GM12878 (cell line): ENCODE data around the gene FBXO33. TPM values are rescaled to one million over a fixed set of nuclear protein-coding genes. Genes with fewer than 3 reads are reported as not detected.

Experiments
- ATF2 ChIP-seq: IDR thresholded peaks from 2 replicates; pipeline ENCODE4 v1.6.1; 2012; ENCODE audit warnings: low read length, inconsistent platforms
- CREB1 ChIP-seq: IDR thresholded peaks from 2 replicates; pipeline ENCODE4 v1.6.1; 2012; ENCODE audit warnings: low read depth, mild to moderate bottlenecking, inconsistent platforms
- CREM ChIP-seq: IDR thresholded peaks from 2 replicates; pipeline ENCODE4 v1.6.1; 2014; ENCODE audit warnings: antibody characterized with exemption, low read depth
- E2F4 ChIP-seq: IDR thresholded peaks from 2 replicates; pipeline ENCODE4 v1.6.1; 2012; ENCODE audit warnings: low read depth, low read length, improper control_type of control experiment
- EGR1 ChIP-seq, 2 experiments: IDR thresholded peaks; 1 replicate in 1 of 2; 2 replicates in 1 of 2; pipeline ENCODE4 v1.6.1; 2011 to 2012; ENCODE audit warnings: low read depth in 2 of 2, low read length in 2 of 2, borderline replicate concordance in 1 of 2, mild to moderate bottlenecking in 1 of 2, moderate library complexity in 1 of 2
- IKZF2 ChIP-seq, 2 experiments: fragments of 450-650 bp; IDR thresholded peaks; 2 replicates each; pipeline ENCODE4 v1.6.1; 2017; ENCODE audit warnings: mild to moderate bottlenecking in 2 of 2, moderate library complexity in 2 of 2
- MLLT1 ChIP-seq: fragments of 450-650 bp; IDR thresholded peaks from 2 replicates; pipeline ENCODE4 v1.6.1; 2016; ENCODE audit warnings: mild to moderate bottlenecking
- NFIC ChIP-seq: IDR thresholded peaks from 2 replicates; pipeline ENCODE4 v1.6.1; 2012; ENCODE audit warnings: low read depth, mild to moderate bottlenecking, inconsistent platforms, low read length, moderate library complexity
- NKRF ChIP-seq: fragments of 450-650 bp; conservative IDR thresholded peaks from 2 replicates; pipeline ENCODE4 v1.6.1; 2017; ENCODE audit warnings: mild to moderate bottlenecking, moderate library complexity
- PAX5 ChIP-seq: IDR thresholded peaks from 2 replicates; pipeline ENCODE4 v1.6.1; 2011; ENCODE audit warnings: low read depth, low read length, borderline replicate concordance
- POLR2AphosphoS5 ChIP-seq: IDR thresholded peaks from 2 replicates; pipeline ENCODE4 v1.6.1; 2011; ENCODE audit warnings: mild to moderate bottlenecking, low read length, inconsistent platforms
- PRDM15 ChIP-seq: fragments of 450-650 bp; formaldehyde crosslinking; IDR thresholded peaks from 2 replicates; pipeline ENCODE4 v1.4.0; 2020; ENCODE audit warnings: mild to moderate bottlenecking, moderate library complexity
- RCOR1 ChIP-seq: conservative IDR thresholded peaks from 2 replicates; pipeline ENCODE4 v1.6.1; 2012; ENCODE audit warnings: low read depth, low read length, improper control_type of control experiment
- REST ChIP-seq: IDR thresholded peaks from 2 replicates; pipeline ENCODE4 v1.6.1; 2012; ENCODE audit warnings: mild to moderate bottlenecking, low read depth, low read length
- RUNX3 ChIP-seq: IDR thresholded peaks from 2 replicates; pipeline ENCODE4 v1.6.1; 2012; ENCODE audit warnings: low read length, inconsistent platforms
- SIN3A ChIP-seq: IDR thresholded peaks from 2 replicates; pipeline ENCODE4 v1.6.1; 2012; ENCODE audit warnings: low read depth, low read length, improper control_type of control experiment
- polyA plus RNA-seq, 11 experiments: library from polyadenylated mRNA; depleted of rRNA in 4 of 11; unstranded in 6 of 11; stranded (reverse) in 5 of 11; fragments of >200 nt; fragmentation: Nextera tagmentation in 4 of 11; fragmentation: Illumina TruSeq in 1 of 11; extraction: Ambion mirVana in 4 of 11; extraction: Trizol in 1 of 11; gene quantifications; 1 replicate in 1 of 11; 2 replicates in 10 of 11; pipeline versions ENCODE4 v1.2.1 to v1.2.3, GENCODE V29; 2011 to 2016; ENCODE audit warnings: inconsistent platforms in 2 of 11, missing spikeins in 2 of 11, low read depth in 1 of 11
- total RNA-seq, 4 experiments: library from RNA; depleted of rRNA in 3 of 4; stranded (reverse); fragments of >200 nt in 3 of 4; fragmentation: Illumina TruSeq in 1 of 4; extraction: Trizol in 1 of 4; gene quantifications; 2 replicates each; pipeline versions ENCODE4 v1.2.1 to v1.2.3, GENCODE V29; 2013 to 2021

Gene FBXO33
- total and polyA plus RNA-seq, 10 of the 15 experiments (the other 5 are each of a cell fraction or from before 2014, with no cell fraction given), result 4.7 to 56.9 (median 19.6) TPM

- no peak for TF ChIP-seq REST
- no peak for TF ChIP-seq POLR2AphosphoS5
- TF ChIP-seq IKZF2 (IDR thresholded peaks at IDR 0.05), result peak; percentile 73 to 74; a peak in 3 of 4 replicates
- 0 out of 2 replicates have a peak, but pooled peaks have one; percentile 35 for TF ChIP-seq MLLT1
- TF ChIP-seq EGR1 (IDR thresholded peaks at IDR 0.05; ENCODE audit: borderline replicate concordance in 1 of 2, low read depth in 2 of 2, low read length in 2 of 2), result no peak
- TF ChIP-seq SIN3A, result no peak
- TF ChIP-seq NFIC, result peak; percentile 77; the same call in 1 of the 2 replicates
- no peak for TF ChIP-seq RCOR1
- TF ChIP-seq CREB1, result 0 out of 2 replicates have a peak, but pooled peaks have one; percentile 44
- TF ChIP-seq ATF2, result peak; percentile 56
- peak; percentile 87 for TF ChIP-seq RUNX3
- TF ChIP-seq PRDM15 (CRISPR knock-in tag), result no peak
- TF ChIP-seq PAX5, result no peak
- TF ChIP-seq CREM, result peak; percentile 45; the same call in 1 of the 2 replicates
- TF ChIP-seq E2F4, result no peak
- TF ChIP-seq NKRF, result no peak
Observed at GRCh38 chr14:39474416-39474911, 42.2 kb upstream of the FBXO33 start (continued).
